NCI-H774 (cell line): ENCODE results near the gene CR2.
A peak's percentile ranks its signal among the peaks of the same experiment; 100 is the strongest.
"Not testable (repeated sequence)": the region's sequence is repeated elsewhere in the genome, so short reads cannot be mapped to it uniquely, and the experiment has no call there.

Experiments used
- DNase-seq: peaks from one replicate; lab custom pipeline; 2025; lab: John Stamatoyannopoulos, UW

The CR2 gene

GRCh38 chr1:207454046-207454964 is at the start of gene CR2:
CR2 (plus strand) TSS chr1:207454328; CDS start chr1:207454419, 91 bp downstream.
- peak; percentile 31 for DNase-seq

- peak; percentile 46 for DNase-seq
Observed at GRCh38 chr1:207404849-207405525, 49.1 kb upstream of the CR2 start.

- no peak for DNase-seq
Observed at GRCh38 chr1:207405814-207406213, 48.3 kb upstream of the CR2 start.

GRCh38 chr1:207407655-207408260 is 46.4 kb upstream of the CR2 start:
- no peak for DNase-seq

GRCh38 chr1:207412845-207413244 is 41.3 kb upstream of the CR2 start:
- no peak for DNase-seq

GRCh38 chr1:207414606-207415108 is 39.5 kb upstream of the CR2 start:
- DNase-seq, result no peak

GRCh38 chr1:207417076-207417475 is 37.1 kb upstream of the CR2 start:
- no peak for DNase-seq

GRCh38 chr1:207418351-207418750 is 35.8 kb upstream of the CR2 start:
- no peak for DNase-seq

- DNase-seq, result no peak
Observed at GRCh38 chr1:207420109-207420508, 34.0 kb upstream of the CR2 start.

- DNase-seq, result no peak
Observed at GRCh38 chr1:207421078-207421477, 33.0 kb upstream of the CR2 start.

- no peak for DNase-seq
Observed at GRCh38 chr1:207423560-207424292, 30.4 kb upstream of the CR2 start.

- no peak for DNase-seq
Observed at GRCh38 chr1:207424570-207425131, 29.5 kb upstream of the CR2 start.

- no peak for DNase-seq
Observed at GRCh38 chr1:207427832-207428585, 26.1 kb upstream of the CR2 start.

GRCh38 chr1:207428783-207429182 is 25.3 kb upstream of the CR2 start:
- DNase-seq, result no peak

- DNase-seq, result no peak
Observed at GRCh38 chr1:207429963-207430362, 24.2 kb upstream of the CR2 start.

GRCh38 chr1:207430602-207431001 is 23.5 kb upstream of the CR2 start:
- no peak for DNase-seq

- DNase-seq, result no peak
Observed at GRCh38 chr1:207431508-207431907, 22.6 kb upstream of the CR2 start.

GRCh38 chr1:207433435-207433834 is 20.7 kb upstream of the CR2 start:
- DNase-seq, result no peak

GRCh38 chr1:207436746-207437145 is 17.4 kb upstream of the CR2 start:
- not testable (repeated sequence) for DNase-seq

- no peak for DNase-seq
Observed at GRCh38 chr1:207440626-207441025, 13.5 kb upstream of the CR2 start.
